ENCODE measurements around the gene MME. TPM values are rescaled to one million over a fixed set of nuclear protein-coding genes. Genes with fewer than 3 reads are reported as not detected.

The MME gene
- total RNA-seq, 1 donor from 2014 or later, result 65.8 TPM

- no peaks in the 10 kb centered on the region for H3K27me3 Mint-ChIP-seq
- DNase-seq (ENCODE audit: extremely low spot score, unreplicated experiment), result no peak
- H3K9me3 Mint-ChIP-seq, result peaks cover 5% of the 10 kb centered on the region
- peaks cover 15% of the 10 kb centered on the region for H3K36me3 Mint-ChIP-seq
- TF ChIP-seq CTCF (conservative IDR thresholded peaks at IDR 0.05), result no peak
- no peak overlapping the region for H3K4me3 Mint-ChIP-seq
- H3K27ac Mint-ChIP-seq, result no peak overlapping the region
- no peaks in the 10 kb centered on the region for H3K4me1 Mint-ChIP-seq (ENCODE audit: unreplicated experiment)
Measured at GRCh38 chr3:155166441-155166840, 86.3 kb downstream of the MME start.

GRCh38 chr3:155169197-155169596 is 89.1 kb downstream of the MME start:
- no peak overlapping the region for H3K4me3 Mint-ChIP-seq
- peaks cover 15% of the 10 kb centered on the region for H3K36me3 Mint-ChIP-seq
- no peaks in the 10 kb centered on the region for H3K4me1 Mint-ChIP-seq (ENCODE audit: unreplicated experiment)
- no peaks in the 10 kb centered on the region for H3K27me3 Mint-ChIP-seq
- no peak for DNase-seq (ENCODE audit: extremely low spot score, unreplicated experiment)
- TF ChIP-seq CTCF (conservative IDR thresholded peaks at IDR 0.05), result no peak
- H3K27ac Mint-ChIP-seq, result no peak overlapping the region
- peaks cover 5% of the 10 kb centered on the region for H3K9me3 Mint-ChIP-seq

- Mint-ChIP-seq H3K4me3 (no peak overlapping the region), H3K36me3 (peaks cover 7% of the 10 kb centered on the region), H3K9me3 (no peaks in the 10 kb centered on the region), H3K27me3 (no peaks in the 10 kb centered on the region), H3K4me1 (ENCODE audit: unreplicated experiment) (no peaks in the 10 kb centered on the region), H3K27ac (no peak overlapping the region)
- no peak for DNase-seq (ENCODE audit: extremely low spot score, unreplicated experiment)
- TF ChIP-seq CTCF (conservative IDR thresholded peaks at IDR 0.05), result no peak
Measured at GRCh38 chr3:155173771-155174170, 93.7 kb downstream of the MME start.

GRCh38 chr3:155178810-155179436 is 98.8 kb downstream of the MME start:
- Mint-ChIP-seq H3K36me3 (no peaks in the 10 kb centered on the region), H3K4me1 (ENCODE audit: unreplicated experiment) (peaks cover 4% of the 10 kb centered on the region), H3K27ac (no peak overlapping the region), H3K4me3 (no peak overlapping the region), H3K9me3 (no peaks in the 10 kb centered on the region), H3K27me3 (no peaks in the 10 kb centered on the region)
- no peak for TF ChIP-seq CTCF (conservative IDR thresholded peaks at IDR 0.05)
- DNase-seq (ENCODE audit: extremely low spot score, unreplicated experiment), result no peak

GRCh38 chr3:155179437-155179827 is 99.3 kb downstream of the MME start:
- Mint-ChIP-seq H3K4me3 (no peak overlapping the region), H3K27me3 (no peaks in the 10 kb centered on the region), H3K27ac (no peak overlapping the region), H3K9me3 (no peaks in the 10 kb centered on the region), H3K36me3 (no peaks in the 10 kb centered on the region), H3K4me1 (ENCODE audit: unreplicated experiment) (peaks cover 4% of the 10 kb centered on the region)
- TF ChIP-seq CTCF (conservative IDR thresholded peaks at IDR 0.05), result no peak
- no peak for DNase-seq (ENCODE audit: extremely low spot score, unreplicated experiment)
